CD14-positive monocyte (primary cell): ENCODE results near the gene PLSCR3. TPM values are rescaled to one million over a fixed set of nuclear protein-coding genes. Genes with fewer than 3 reads are reported as not detected.
A peak's percentile ranks its signal among the peaks of the same experiment; 100 is the strongest.

ENCODE experiments used
- DNase-seq, 3 donors: peaks; one replicate each; pipeline ENCODE4 v3.0.0-alpha.2; 2011 to 2022
- H2AFZ ChIP-seq: 2 replicates; pipeline ENCODE4 v1.6.0; 2012; ENCODE audit warnings: mild to moderate bottlenecking, low read depth, low read length, inconsistent platforms; ENCODE audit not compliant: insufficient read depth, poor library complexity, severe bottlenecking
- H3K27ac ChIP-seq, 2 donors: 1 replicate in 1 of 2; 2 replicates in 1 of 2; pipeline ENCODE4 v1.5.1; 2012 to 2013; ENCODE audit warnings: low read length in 2 of 2, control low read depth in 1 of 2, inconsistent platforms in 1 of 2, low read depth in 1 of 2, mild to moderate bottlenecking in 1 of 2
- H3K27me3 ChIP-seq, 2 donors: one replicate each; pipeline versions ENCODE4 v1.6.0 to v1.6.1; 2011 to 2013; ENCODE audit warnings: low read length in 2 of 2; ENCODE audit not compliant: control insufficient read depth in 2 of 2, insufficient read depth in 2 of 2
- H3K36me3 ChIP-seq, 2 donors: replicated peaks in 1 of 2; 1 replicate in 1 of 2; 2 replicates in 1 of 2; pipeline versions ENCODE4 v1.5.1 to v1.6.1; 2012 to 2013; ENCODE audit warnings: low read length in 2 of 2, control low read depth in 1 of 2, inconsistent platforms in 1 of 2, mild to moderate bottlenecking in 1 of 2; ENCODE audit not compliant: insufficient read depth in 2 of 2, control insufficient read depth in 1 of 2
- H3K4me1 ChIP-seq, 2 donors: 1 replicate in 1 of 2; 2 replicates in 1 of 2; pipeline versions ENCODE4 v1.5.1 to v1.6.1; 2012 to 2013; ENCODE audit warnings: low read length in 2 of 2, control low read depth in 1 of 2, inconsistent platforms in 1 of 2, mild to moderate bottlenecking in 1 of 2, moderate library complexity in 1 of 2; ENCODE audit not compliant: insufficient read depth in 2 of 2, control insufficient read depth in 1 of 2
- H3K4me2 ChIP-seq: replicated peaks from 2 replicates; pipeline ENCODE3; 2012; ENCODE audit warnings: low read length, moderate library complexity, mild to moderate bottlenecking; ENCODE audit not compliant: poor library complexity, severe bottlenecking; ENCODE audit errors: extremely low read depth
- H3K4me3 ChIP-seq, 3 experiments: fragments of 200-600 bp in 1 of 3; sonication (generic) in 1 of 3; replicated peaks in 1 of 3; 1 replicate in 2 of 3; 2 replicates in 1 of 3; pipeline ENCODE4 v1.5.1; 2011 to 2013; ENCODE audit warnings: low read length in 3 of 3, mild to moderate bottlenecking in 3 of 3, control low read depth in 2 of 3, low read depth in 2 of 3, inconsistent platforms in 1 of 3, moderate library complexity in 1 of 3
- H3K79me2 ChIP-seq: 2 replicates; pipeline ENCODE4 v1.6.0; 2012; ENCODE audit warnings: mild to moderate bottlenecking, control low read depth, inconsistent platforms, low read length, moderate library complexity; ENCODE audit not compliant: insufficient read depth
- H3K9ac ChIP-seq: 2 replicates; pipeline ENCODE4 v1.6.0; 2017; ENCODE audit warnings: low read length, mild to moderate bottlenecking; ENCODE audit not compliant: insufficient read depth, poor library complexity, severe bottlenecking
- H3K9me3 ChIP-seq, 2 donors: replicated peaks in 1 of 2; 1 replicate in 1 of 2; 2 replicates in 1 of 2; pipeline versions ENCODE4 v1.5.1 to v1.6.1; 2012 to 2013; ENCODE audit warnings: low read length in 2 of 2, control low read depth in 1 of 2; ENCODE audit not compliant: control insufficient read depth in 1 of 2, insufficient read depth in 1 of 2
- H4K20me1 ChIP-seq: 2 replicates; pipeline ENCODE4 v1.6.0; 2012; ENCODE audit warnings: mild to moderate bottlenecking, low read length, control low read depth, moderate library complexity; ENCODE audit not compliant: insufficient read depth
- H3K27ac Mint-ChIP-seq, 7 donors: one replicate each; pipeline ENCODE4 v1.8.0; 2020; ENCODE audit warnings: mild to moderate bottlenecking in 7 of 7, mixed read lengths in 7 of 7, moderate library complexity in 6 of 7, inconsistent platforms in 2 of 7
- H3K27me3 Mint-ChIP-seq, 3 donors: one replicate each; pipeline ENCODE4 v1.8.0; 2021 to 2022; ENCODE audit warnings: low read depth in 3 of 3, mild to moderate bottlenecking in 3 of 3, mixed read lengths in 3 of 3, moderate library complexity in 3 of 3, inconsistent platforms in 1 of 3
- H3K36me3 Mint-ChIP-seq, 2 donors: one replicate each; pipeline ENCODE4 v1.8.0; 2020; ENCODE audit warnings: mixed read lengths in 2 of 2, inconsistent platforms in 1 of 2, mild to moderate bottlenecking in 1 of 2
- H3K4me1 Mint-ChIP-seq: one replicate; pipeline ENCODE4 v1.8.0; 2020; ENCODE audit warnings: mild to moderate bottlenecking, mixed read lengths
- H3K4me3 Mint-ChIP-seq, 2 donors: one replicate each; pipeline ENCODE4 v1.8.0; 2020; ENCODE audit warnings: mild to moderate bottlenecking in 2 of 2, mixed read lengths in 2 of 2, moderate library complexity in 1 of 2
- H3K9me3 Mint-ChIP-seq, 7 donors: one replicate each; pipeline ENCODE4 v1.8.0; 2020 to 2022; ENCODE audit warnings: mixed read lengths in 7 of 7, mild to moderate bottlenecking in 6 of 7, moderate library complexity in 6 of 7, inconsistent platforms in 2 of 7
- CTCF ChIP-seq: fragments of 200-600 bp; IDR thresholded peaks from one replicate; pipeline ENCODE4 v1.8.0; 2022; ENCODE audit warnings: antibody characterized with exemption, mild to moderate bottlenecking
- WGBS: methylation state at CpG from one replicate; pipeline ENCODE4 v1.1.5; 2013; ENCODE audit warnings: missing lambda C conversion rate; ENCODE audit not compliant: insufficient coverage; 5-methylcytosine and 5-hydroxymethylcytosine counted together
- intact Hi-C, 2 donors: fragments of 100-400 bp; cut with micrococcal nuclease; formaldehyde crosslinking; loops; one replicate each; pipeline versions ENCODE4 v1.15.0 to v1.15.1; 2023
- polyA plus RNA-seq, 3 donors: library from polyadenylated mRNA; depleted of rRNA in 1 of 3; unstranded in 2 of 3; stranded (reverse) in 1 of 3; fragments of 300-500 nt in 2 of 3; fragments of >200 nt in 1 of 3; fragmentation: Illumina TruSeq in 2 of 3; gene quantifications; 1 replicate in 2 of 3; 2 replicates in 1 of 3; pipeline ENCODE4 v1.2.3, GENCODE V29; 2012 to 2021

PLSCR3 gene
- polyA plus RNA-seq, 3 donors: 37.6 to 70.4 (median 45.7) TPM

- WGBS: 70% methylated on average over 10 of the region's 10 CpGs
- Mint-ChIP-seq H3K27me3 (peaks cover 3 to 6% (median 4%) of the 10 kb centered on the region in 3 donors), H3K36me3 (no peaks in the 10 kb centered on the region), H3K9me3 (peaks cover 0 to 2% (median 0%) of the 10 kb centered on the region in 7 donors), H3K4me3 (no peak within 1 kb of the TSS), H3K27ac (peak within 1 kb of the TSS in 2 of 7 donors; percentile 1 to 16), H3K4me1 (peaks cover 35% of the 10 kb centered on the region)
- H3K27me3 ChIP-seq: no peaks in the 10 kb centered on the region
- H3K4me2 ChIP-seq: no peak within 1 kb of the TSS
- H3K27ac ChIP-seq: no peak within 1 kb of the TSS
- no peaks in the 10 kb centered on the region for H3K36me3 ChIP-seq
- no peak for DNase-seq
- intact Hi-C loops: loop anchor here in 1 of 2 donors (10.0 kb wide), 2 partner anchors 130 to 210 kb away; partner anchors contain the start of genes POLR2A, SENP3 and SLC35G6
- no peak within 1 kb of the TSS for H2AFZ ChIP-seq
- H3K4me3 ChIP-seq: no peak within 1 kb of the TSS
- H3K4me1 ChIP-seq: peaks cover 25 to 47% of the 10 kb centered on the region in 2 donors
- no peaks in the 10 kb centered on the region for H3K9me3 ChIP-seq
- no peak within 1 kb of the TSS for H3K9ac ChIP-seq
- H4K20me1 ChIP-seq: peaks cover 14% of the 10 kb centered on the region
- TF ChIP-seq CTCF: no peak
- no peaks in the 10 kb centered on the region for H3K79me2 ChIP-seq
These were observed 39.3 kb downstream of the PLSCR3 start, which contains the start of gene TMEM95 for GRCh38 chr17:7355053-7355452. TMEM95 (plus strand) TSS chr17:7355156; CDS start chr17:7355205, 49 bp downstream.

- intact Hi-C loops: loop anchor here (5.0 to 10.0 kb wide), 3 partner anchors 38 to 210 kb away; partner anchors contain the start of genes PLSCR3 (in 1 of the 2), POLR2A (in 1 of the 2), SENP3 (in 1 of the 2) and SLC35G6 (in 1 of the 2)
- peaks cover 3 to 6% (median 4%) of the 10 kb centered on the region in 3 donors for H3K27me3 Mint-ChIP-seq
- H3K36me3 Mint-ChIP-seq: peaks cover 0 to 3% of the 10 kb centered on the region in 2 donors
- Histone ChIP-seq H3K4me1 (peaks cover 28 to 54% of the 10 kb centered on the region in 2 donors), H3K9me3 (no peaks in the 10 kb centered on the region), H2AFZ (no peak overlapping the region), H4K20me1 (peaks cover 21% of the 10 kb centered on the region), H3K4me2 (no peak overlapping the region), H3K79me2 (no peaks in the 10 kb centered on the region), H3K27ac (no peak overlapping the region), H3K4me3 (no peak overlapping the region), H3K36me3 (no peaks in the 10 kb centered on the region), H3K9ac (no peak overlapping the region), H3K27me3 (no peaks in the 10 kb centered on the region)
- H3K9me3 Mint-ChIP-seq: peaks cover 0 to 2% (median 0%) of the 10 kb centered on the region in 7 donors
- H3K4me3 Mint-ChIP-seq: no peak overlapping the region
- no peak for TF ChIP-seq CTCF
- H3K4me1 Mint-ChIP-seq: peaks cover 40% of the 10 kb centered on the region
- H3K27ac Mint-ChIP-seq: peak overlapping the region in 2 of 7 donors; percentile 1 to 16
- 93% methylated on average over 6 of the region's 9 CpGs for WGBS
- DNase-seq: no peak
These were observed 40.0 kb downstream of the PLSCR3 start for GRCh38 chr17:7354262-7354843.
